DMS153 treated with DMSO at 0.1 percent for 48 hours (cell line): ENCODE data around the gene RCOR2.
"Not testable (repeated sequence)": the region's sequence is repeated elsewhere in the genome, so short reads cannot be mapped to it uniquely, and the experiment has no call there.

Source experiments
- DNase-seq: peaks from one replicate; lab custom pipeline; 2025; ENCODE audit not compliant: unreplicated experiment; lab: John Stamatoyannopoulos, UW

Gene RCOR2

GRCh38 chr11:63882555-63883242 lies 34.3 kb downstream of the RCOR2 start:
- no peak for DNase-seq

GRCh38 chr11:63880403-63880790 lies 36.6 kb downstream of the RCOR2 start:
- no peak for DNase-seq

- DNase-seq, result no peak
Measured at GRCh38 chr11:63879598-63880402, 37.2 kb downstream of the RCOR2 start.

- DNase-seq, result no peak
Measured at GRCh38 chr11:63877658-63878241, 39.2 kb downstream of the RCOR2 start.

GRCh38 chr11:63876616-63877015 lies 40.3 kb downstream of the RCOR2 start:
- DNase-seq, result no peak

GRCh38 chr11:63875506-63876065 lies 41.4 kb downstream of the RCOR2 start:
- DNase-seq, result no peak

- no peak for DNase-seq
Measured at GRCh38 chr11:63874511-63874910, 42.5 kb downstream of the RCOR2 start.

GRCh38 chr11:63873311-63873710 lies 43.7 kb downstream of the RCOR2 start:
- no peak for DNase-seq

GRCh38 chr11:63872800-63873197 lies 44.2 kb downstream of the RCOR2 start:
- no peak for DNase-seq

GRCh38 chr11:63871962-63872799 lies 44.8 kb downstream of the RCOR2 start:
- peak; percentile 68 for DNase-seq

- no peak for DNase-seq
Measured at GRCh38 chr11:63870351-63871140, 46.4 kb downstream of the RCOR2 start.

GRCh38 chr11:63869683-63870082 lies 47.3 kb downstream of the RCOR2 start:
- no peak for DNase-seq

- no peak for DNase-seq
Measured at GRCh38 chr11:63869171-63869591, 47.8 kb downstream of the RCOR2 start.

- DNase-seq, result no peak
Measured at GRCh38 chr11:63868399-63869064, 48.4 kb downstream of the RCOR2 start.

- DNase-seq, result no peak
Measured at GRCh38 chr11:63867511-63867910, 49.5 kb downstream of the RCOR2 start.

- no peak for DNase-seq
Measured at GRCh38 chr11:63866211-63866610, 50.8 kb downstream of the RCOR2 start.

- not testable (repeated sequence) for DNase-seq
Measured at GRCh38 chr11:63863620-63864019, 53.3 kb downstream of the RCOR2 start.

- DNase-seq, result peak; percentile 71
Measured at GRCh38 chr11:63862923-63863322, 54.0 kb downstream of the RCOR2 start.
